Hindlimb muscle (tissue), 1 donor: ENCODE data around the gene DOP1B. TPM values are rescaled to one million over a fixed set of nuclear protein-coding genes. Genes with fewer than 3 reads are reported as not detected.
"Not testable (repeated sequence)": the region's sequence is repeated elsewhere in the genome, so short reads cannot be mapped to it uniquely, and the experiment has no call there.

Source experiments
- DNase-seq: peaks from one replicate; pipeline ENCODE4 v3.0.0-alpha.2; 2013
- polyA plus RNA-seq: library from polyadenylated mRNA; unstranded; fragments of 120-200 nt; gene quantifications from one replicate; pipeline ENCODE4 v1.2.1, GENCODE V29; 2013; ENCODE audit not compliant: insufficient read length

Gene DOP1B
- 11.3 TPM for polyA plus RNA-seq

DNA sequence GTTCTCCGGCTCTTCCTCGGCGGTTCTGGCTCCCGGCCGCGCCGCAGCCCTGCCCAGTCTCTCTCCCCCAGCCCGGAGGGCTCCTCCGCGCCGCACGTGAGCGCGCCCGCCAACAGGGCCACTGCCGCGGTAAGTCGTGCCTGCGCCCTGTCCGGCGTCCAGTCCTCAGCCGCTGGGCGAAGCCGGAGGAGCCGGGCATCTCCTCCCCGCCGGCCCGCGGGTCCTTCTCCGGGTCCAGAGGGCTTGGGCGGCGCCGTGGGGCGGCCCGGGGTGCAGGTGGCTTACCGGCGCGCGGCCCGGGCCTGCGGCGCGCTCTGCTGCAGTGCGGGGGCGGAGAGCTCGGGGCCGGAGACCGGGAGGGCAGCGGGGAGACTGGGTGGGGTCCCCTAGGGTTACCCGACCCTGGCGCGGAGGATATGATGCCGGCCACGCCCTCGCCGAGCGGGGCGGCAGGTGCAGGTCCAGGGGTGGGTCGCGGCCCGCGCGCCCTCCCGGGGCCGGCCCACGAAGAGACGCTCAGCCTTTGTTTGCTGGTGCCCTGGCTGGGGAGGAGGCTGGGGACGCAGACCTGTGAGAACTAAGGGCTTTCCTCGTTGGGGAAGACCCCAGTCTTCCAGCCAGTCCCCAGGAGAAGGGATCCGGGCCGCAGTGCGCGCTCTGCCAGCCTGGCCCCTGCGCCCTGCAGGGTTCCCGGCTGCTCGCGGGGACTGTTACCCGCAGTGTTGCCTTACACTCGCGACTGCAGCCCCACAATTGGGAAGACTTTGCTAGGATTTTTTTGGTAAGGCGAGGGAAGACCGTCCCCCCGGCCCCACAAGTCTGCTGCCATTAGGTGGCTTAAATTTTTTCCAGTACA, at the start of gene DOP1B:
Gene DOP1B, plus strand, starts transcription at position 10 of the 856 bp plus-strand sequence. CDS start 7,910 bp downstream, outside the sequence.
- no peak for DNase-seq

GRCh38 chr21:36109868-36110267, 46.8 kb upstream of the DOP1B start:
- DNase-seq = no peak

- DNase-seq = no peak
Measured at GRCh38 chr21:36111238-36111637, 45.4 kb upstream of the DOP1B start.

DNA sequence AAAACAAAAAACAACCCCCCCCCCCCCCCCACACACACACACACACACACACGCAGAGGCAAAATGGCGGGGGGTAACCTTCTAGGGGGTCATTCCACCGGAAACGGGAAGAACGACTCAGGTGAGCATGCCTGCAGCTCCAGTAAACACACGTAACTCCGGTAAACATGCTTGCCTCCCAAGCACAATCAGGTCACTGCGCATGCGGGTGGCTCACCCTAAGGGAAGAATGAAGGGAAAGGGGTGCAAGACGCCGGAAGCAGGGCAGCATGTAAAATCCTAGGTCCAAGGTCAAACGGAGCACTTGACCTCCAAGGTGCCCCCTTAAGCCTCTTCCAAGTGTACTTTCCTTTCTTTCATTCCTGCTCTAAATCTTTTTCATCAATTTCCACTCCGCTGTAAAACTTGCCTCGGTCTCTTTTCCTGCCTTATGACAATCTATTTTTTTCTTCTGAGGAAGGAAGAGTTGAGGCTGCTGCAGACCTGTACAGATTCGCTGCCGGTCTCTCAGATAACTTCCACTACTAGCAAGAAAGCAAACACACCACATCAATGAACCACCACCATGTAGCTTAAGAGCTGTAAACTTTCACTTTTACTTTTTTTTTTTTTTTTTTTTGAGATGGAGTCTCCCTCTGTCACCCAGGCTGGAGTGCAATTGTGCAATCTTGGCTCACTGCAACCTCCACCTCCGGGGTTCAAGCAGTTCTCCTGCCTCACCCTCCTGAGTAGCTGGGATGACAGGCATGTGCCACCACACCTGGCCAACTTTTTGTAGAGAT, 42.8 kb upstream of the DOP1B start:
- no peak for DNase-seq

DNA sequence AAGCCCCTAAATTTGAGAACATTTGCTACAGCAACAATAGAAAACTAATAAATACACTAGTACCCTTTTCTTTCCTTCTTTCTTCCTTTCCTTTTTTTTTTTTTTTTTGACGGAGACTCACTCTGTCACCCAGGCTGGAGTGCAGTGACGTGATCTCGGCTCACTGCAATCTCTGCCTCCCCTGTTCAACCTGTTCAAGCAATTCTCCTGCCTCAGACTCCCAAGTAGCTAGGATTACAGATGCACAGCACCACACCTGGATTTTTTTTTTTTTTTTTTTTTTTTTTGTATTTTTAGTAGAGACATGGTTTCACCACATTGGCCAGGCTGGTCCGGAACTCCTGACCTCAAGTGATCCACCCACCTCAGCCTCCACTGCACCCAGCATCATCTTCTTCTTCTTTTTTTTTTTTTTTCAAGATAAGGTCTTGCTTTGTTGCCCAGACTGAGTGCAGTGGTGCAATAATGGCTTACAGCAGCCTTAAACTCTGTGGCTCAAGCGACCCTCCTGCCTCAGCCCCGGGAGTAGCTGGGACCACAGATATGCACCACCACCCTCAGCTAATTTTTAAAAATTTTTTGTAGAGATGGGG, 41.4 kb upstream of the DOP1B start:
- DNase-seq = no peak

DNA sequence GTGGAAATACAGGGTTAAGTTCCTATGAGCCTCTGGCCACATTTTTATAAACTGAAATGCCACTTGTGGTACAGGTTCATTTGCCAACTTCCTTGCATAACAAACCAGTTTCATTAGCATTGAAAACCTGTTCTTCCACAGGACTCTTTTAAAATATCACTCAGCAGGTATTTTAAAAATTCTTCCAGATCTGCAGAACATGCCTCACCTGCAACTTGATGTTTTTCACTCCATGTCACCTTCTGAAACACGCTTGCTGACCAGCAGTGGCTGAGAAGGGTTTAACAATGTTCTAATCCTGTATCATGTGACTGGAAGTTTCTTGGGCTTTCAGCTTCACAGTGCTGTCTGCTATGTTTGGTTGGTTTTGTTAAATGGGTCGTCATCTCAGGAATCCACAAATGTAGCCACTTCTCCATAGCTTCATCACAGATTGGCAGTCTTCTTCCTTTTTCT, 39.3 kb upstream of the DOP1B start:
- DNase-seq = no peak

- no peak for DNase-seq
Measured at GRCh38 chr21:36120304-36120888, 36.2 kb upstream of the DOP1B start.

DNA sequence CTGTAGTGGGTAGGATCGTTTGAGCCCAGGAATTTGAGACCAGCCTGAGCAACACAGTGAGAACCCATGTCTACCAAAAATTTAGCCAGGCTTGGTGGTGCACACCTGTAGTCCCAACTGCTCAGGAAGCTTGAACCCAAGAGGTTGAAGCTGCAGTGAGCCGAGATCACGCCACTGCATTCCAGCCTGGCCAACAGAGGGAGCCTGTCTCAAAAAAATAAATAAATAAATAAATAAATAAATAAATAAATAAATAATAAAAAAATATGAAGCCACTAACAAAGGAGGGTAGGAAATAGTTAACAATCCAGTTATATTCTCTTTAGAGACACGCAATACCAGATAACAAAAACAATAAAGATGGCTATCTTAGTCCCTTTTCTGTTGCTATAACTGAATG, 33.6 kb upstream of the DOP1B start:
- no peak for DNase-seq

DNA sequence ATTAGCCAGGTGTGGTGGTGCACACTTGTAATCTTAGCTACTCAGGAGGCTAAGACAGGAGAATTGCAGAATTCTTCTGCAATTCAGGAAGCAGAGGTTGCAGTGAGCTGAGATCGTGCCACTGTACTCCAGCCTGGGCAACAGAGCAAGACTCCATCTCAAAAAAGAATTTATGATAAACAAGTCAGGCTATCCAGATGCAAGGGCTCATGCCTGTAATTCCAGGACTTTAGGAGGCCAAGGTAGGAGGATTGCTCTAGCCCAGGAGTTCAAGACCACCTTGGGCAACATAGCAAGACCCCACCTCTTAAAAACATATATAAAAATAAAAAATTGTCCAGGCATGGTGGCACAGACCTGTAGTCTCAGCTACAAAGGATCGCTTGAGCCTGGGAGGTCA, 32.2 kb upstream of the DOP1B start:
- no peak for DNase-seq

DNA sequence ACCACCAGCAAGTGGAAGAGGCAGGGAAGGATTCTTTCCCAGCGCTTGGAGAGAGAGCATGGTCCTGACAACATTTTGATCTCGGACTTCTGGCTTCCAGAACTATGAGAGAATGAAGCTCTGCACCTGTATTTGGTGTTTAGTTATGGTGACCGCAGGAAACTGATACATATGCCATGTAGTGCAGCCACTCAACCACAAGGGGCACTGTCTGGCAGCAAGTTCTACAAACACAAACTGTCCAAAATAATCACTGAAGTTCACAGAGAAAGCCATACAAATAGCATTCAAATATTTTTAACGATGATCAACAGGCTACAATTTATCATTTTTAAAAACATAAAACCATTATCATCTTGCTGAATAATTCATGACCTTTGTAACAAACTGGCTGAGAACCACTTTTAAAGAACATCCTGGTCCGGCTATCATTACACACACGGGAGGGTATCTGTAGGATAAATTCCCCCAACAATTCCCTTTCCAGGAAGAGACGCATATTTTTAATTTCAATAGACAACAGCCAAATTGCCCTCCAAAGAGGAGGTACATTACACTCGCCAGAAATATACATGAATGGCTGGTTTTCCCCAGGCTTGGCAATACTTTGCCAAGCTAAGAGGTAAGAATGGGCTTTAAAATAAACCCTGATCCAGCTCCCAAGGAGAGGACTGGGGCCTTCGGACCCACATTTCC, 31.0 kb upstream of the DOP1B start:
- DNase-seq = no peak

- DNase-seq = no peak
Measured at GRCh38 chr21:36126208-36126565, 30.4 kb upstream of the DOP1B start.

GRCh38 chr21:36126621-36127110, 30.0 kb upstream of the DOP1B start:
- no peak for DNase-seq

- DNase-seq = no peak
Measured at GRCh38 chr21:36127250-36127904, 29.2 kb upstream of the DOP1B start.

DNA sequence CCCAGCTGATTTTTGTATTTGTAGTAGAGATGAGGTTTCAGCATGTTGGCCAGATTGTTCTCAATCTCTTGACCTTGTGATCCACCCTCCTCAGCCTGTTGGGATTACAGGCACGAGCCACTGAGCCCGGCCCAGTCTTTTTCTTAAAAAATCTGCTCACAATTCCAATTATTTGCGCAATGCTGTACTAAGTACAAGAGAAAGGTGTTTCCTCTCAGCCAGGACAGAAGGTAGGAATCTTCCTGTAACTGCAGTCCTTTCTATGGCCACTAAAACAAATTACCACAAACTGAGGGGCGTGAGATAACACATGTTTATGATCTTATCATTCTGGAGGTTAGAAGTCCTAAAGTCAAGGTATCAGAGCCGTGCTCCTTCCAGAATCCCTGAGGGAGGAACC, 28.6 kb upstream of the DOP1B start:
- DNase-seq = no peak

DNA sequence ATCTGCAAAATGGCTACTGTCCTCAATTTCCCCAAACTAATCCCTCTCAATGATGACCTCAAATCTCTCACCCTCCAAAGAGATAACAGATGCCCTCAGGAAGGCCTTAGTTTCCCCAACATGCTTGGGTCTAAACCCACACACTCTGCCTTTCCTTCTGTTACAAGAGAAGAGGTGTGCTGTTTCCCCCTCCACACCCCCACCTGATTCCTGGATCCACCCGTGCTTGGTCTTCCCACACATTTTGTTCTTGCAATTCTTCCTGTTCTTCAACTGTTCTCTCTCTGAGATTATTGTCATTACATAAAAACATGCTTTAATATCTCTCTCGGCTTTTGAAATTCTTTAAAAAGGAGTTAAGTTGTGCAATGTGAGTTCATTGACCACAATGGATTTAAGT, 27.4 kb upstream of the DOP1B start:
- no peak for DNase-seq

GRCh38 chr21:36130414-36130762, 26.2 kb upstream of the DOP1B start:
- DNase-seq = not testable (repeated sequence)

GRCh38 chr21:36130839-36131238, 25.8 kb upstream of the DOP1B start:
- not testable (repeated sequence) for DNase-seq

GRCh38 chr21:36132696-36133095, 23.9 kb upstream of the DOP1B start:
- no peak for DNase-seq

DNA sequence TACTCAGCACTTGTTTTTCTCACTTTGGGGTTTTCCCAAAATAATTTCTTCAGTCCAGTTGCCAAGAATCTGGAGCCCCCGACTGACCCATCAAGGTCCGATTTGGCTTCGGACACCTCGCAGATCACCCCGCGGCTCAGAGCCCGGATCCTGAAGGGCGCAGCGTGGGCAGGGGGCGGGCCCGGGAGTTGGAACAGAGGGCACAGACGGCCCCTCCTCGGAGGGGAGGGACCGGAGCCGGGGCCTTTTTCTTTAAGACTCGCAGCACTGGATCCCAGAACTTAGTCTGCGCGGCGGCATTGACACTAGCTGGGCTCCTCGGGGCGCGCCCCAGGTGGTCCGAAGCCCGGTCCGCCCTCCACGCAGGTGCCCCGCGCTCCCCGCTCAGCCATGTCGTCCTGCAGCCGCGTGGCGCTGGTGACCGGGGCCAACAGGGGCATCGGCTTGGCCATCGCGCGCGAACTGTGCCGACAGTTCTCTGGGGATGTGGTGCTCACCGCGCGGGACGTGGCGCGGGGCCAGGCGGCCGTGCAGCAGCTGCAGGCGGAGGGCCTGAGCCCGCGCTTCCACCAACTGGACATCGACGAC, 21.7 kb upstream of the DOP1B start, which contains the start of gene CBR3:
Gene CBR3, plus strand, starts transcription at position 277 of the 588 bp plus-strand sequence. Its CDS starts 114 bp downstream, at position 391.
- peak; percentile 63 for DNase-seq

DNA sequence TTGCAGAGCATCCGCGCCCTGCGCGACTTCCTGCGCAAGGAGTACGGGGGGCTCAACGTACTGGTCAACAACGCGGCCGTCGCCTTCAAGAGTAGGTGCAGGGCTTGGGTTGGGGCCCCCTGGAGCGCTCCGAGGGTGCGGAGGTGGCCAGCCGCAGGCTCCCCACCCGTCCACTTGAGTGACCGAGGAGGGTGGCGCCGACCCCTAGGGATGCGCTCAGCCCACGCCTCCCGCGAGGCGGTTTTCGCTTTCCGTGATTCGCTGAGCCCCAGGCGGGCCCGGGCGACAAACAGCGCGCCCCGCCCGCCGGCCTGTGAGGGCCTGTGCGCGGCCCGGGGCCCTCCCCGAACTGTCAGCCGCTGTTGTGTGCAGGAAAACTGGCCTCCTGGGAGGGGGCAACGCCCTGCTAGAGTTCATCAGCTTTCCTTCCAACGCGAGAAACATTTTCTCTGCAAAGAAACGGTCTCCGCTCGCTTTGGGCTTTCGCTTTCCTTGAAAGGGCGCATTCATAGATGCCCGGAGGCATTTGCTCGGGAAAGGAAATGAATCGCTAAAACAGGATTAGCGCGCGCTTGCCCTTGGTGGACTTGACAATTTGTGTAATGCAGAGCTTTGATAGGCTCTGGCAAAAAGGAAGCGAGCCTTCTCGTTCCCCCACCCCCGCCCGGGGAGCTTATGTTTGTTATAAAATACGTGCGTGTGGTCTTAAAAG, 21.1 kb upstream of the DOP1B start:
- peak; percentile 70 for DNase-seq
